GM19240 (cell line): ENCODE measurements around the gene MAPK10.
"Not testable (repeated sequence)": the region's sequence is repeated elsewhere in the genome, so short reads cannot be mapped to it uniquely, and the experiment has no call there.

Experiments used
- DNase-seq: peaks from one replicate; pipeline ENCODE4 v3.0.0; 2011; ENCODE audit warnings: low spot score; ENCODE audit not compliant: insufficient read length

The MAPK10 gene

GRCh38 chr4:85993641-85994040 is 366.2 kb downstream of the MAPK10 start:
- DNase-seq: no peak

DNA sequence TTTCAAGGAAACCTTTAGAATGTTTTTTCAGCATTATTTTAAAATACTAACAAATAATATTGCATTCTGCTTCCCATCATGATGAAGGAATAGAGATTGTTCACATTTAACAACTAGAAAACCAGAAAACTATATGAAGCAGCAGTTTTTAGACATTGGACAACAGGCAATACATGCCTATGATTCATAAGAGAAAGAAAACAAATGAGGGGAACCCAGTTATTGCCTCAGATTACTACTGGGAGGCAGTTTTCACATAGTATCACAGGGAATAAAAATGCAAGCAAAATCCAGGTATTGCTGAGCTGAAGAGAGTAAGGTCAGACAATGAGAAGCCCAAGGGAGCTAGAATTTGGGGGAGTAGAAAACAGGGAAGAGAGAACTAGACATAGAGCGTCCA is 373.6 kb downstream of the MAPK10 start:
- DNase-seq: no peak

GRCh38 chr4:85979276-85979675 is 380.6 kb downstream of the MAPK10 start:
- no peak for DNase-seq

GRCh38 chr4:85970535-85970934 is 389.3 kb downstream of the MAPK10 start:
- no peak for DNase-seq

DNA sequence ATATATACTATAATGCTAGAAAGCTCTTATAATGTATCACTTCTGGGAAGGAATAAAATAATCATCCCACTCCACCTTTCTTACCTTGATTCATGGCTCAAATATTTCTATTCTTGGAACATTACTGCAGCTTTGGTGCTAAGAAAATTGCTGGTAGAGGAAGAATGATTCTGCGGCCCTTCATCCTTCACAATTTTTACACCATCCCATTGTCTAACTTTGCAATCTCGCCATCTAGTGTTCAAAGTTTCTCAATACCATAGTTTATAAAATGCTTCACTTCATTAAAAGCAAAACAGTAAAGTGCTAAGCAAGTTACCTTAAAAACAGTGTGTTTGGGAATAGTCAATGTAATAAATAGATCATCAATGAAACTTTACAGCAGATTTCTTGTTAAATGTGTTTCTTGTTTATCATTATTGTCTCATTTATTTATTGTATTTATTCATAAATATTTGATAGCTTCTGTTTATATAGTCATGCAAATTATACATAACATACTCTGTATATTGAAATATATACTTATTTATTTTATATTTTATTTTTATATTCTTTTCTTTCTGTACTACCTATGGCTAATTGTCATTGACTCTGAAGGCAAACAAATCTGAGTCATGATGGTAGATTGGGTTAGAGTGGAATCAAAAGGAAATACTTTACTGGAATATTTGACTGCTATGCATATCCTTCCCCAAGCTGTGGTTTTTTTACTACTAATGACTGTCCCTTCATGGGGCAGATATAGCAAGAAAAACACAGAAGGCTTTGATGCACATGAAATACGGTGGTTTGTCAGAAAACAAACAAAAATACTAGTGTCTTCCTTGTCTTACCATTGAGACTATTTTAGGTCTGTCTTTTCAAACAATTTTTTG is 390.7 kb downstream of the MAPK10 start:
- no peak for DNase-seq

- DNase-seq: no peak
Observed at GRCh38 chr4:85967872-85968271, 392.0 kb downstream of the MAPK10 start.

GRCh38 chr4:85966373-85966772 is 393.5 kb downstream of the MAPK10 start:
- DNase-seq: no peak

DNA sequence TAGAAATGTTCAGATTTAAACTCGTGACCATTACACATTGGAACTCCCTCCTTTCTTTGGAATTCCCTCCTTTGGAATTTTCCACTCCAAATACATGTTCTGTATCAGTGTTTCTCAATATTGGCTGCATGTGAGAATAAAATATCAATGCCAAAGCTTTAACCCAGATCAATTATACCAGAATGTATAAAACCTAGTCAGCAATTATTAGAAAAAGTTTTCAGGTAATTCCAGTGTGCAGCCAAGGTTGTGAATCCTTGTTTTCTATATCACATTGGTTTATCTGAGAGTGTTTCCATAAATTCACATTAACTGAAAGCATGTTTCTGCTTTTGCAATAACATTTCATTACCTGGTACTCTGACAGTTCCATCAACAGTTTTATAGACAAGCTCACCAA is 394.3 kb downstream of the MAPK10 start:
- no peak for DNase-seq

DNA sequence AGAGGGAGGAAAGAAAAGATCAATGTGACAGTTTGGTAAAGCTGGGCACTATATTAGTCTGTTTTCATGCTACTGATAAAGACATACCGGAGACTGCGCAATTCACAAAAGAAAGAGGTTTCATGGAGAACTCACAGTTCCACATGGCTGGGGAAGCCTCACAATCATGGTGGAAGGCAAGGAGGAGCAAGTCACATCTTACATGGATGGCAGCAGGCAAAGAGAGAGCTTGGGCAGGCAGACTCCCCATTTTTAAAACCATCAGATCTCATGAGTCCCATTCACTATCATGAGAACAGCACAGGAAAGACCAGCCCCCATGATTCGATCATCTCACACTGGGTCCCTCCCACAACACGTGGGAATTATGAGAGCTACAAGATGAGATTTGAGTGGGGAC is 394.8 kb downstream of the MAPK10 start:
- not testable (repeated sequence) for DNase-seq

GRCh38 chr4:85964298-85964697 is 395.6 kb downstream of the MAPK10 start:
- no peak for DNase-seq

DNA sequence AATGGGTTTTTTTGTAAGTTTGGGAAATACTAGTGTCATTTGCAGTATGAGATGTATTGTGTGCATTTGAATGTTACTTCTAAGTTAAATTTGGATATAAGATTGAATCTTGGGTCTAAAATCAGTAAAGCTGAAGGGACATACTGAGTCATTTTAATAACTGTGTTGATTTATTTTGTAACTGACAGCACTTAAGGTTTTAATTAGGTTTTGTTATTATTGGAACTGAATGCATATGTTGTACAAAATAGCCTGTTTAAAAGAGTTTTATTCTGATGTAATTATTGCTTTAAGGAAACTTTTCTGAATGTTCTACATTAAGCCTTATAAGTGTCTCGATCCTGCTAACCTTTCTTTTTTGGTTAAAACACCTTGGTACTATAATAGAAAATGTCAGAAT is 396.6 kb downstream of the MAPK10 start:
- no peak for DNase-seq

GRCh38 chr4:85961887-85962286 is 398.0 kb downstream of the MAPK10 start:
- DNase-seq: no peak

DNA sequence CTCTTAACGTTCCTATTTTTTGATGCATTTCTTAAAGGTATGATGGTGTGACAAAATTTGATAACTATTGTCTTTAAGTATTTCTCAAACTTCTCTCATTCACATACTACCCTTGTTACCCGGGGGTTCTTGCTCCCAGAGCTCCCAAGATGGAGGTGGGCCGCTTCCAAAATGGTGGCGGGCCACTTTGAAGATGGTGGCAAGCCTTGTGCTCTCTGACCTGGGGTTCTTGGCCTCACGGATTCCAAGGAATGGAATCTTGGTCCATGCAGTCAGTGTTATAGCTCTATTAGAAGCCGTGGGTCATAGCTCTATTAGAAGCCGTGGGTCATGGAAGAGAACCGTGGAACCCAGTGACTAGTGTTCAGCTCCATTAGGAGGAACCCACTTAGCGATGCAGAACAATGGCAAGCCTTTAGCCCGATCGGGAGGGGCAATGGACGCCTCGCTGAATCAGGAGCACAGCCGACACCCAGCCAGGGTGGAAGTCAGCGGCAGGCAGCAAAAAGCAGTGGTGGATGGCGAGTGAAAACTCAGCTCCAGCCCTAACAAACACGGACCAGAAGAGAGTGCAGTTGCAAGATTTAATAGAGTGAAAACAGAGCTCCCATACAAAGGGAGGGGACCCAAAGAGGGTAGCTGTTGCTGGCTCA is 403.4 kb downstream of the MAPK10 start:
- no peak for DNase-seq

DNA sequence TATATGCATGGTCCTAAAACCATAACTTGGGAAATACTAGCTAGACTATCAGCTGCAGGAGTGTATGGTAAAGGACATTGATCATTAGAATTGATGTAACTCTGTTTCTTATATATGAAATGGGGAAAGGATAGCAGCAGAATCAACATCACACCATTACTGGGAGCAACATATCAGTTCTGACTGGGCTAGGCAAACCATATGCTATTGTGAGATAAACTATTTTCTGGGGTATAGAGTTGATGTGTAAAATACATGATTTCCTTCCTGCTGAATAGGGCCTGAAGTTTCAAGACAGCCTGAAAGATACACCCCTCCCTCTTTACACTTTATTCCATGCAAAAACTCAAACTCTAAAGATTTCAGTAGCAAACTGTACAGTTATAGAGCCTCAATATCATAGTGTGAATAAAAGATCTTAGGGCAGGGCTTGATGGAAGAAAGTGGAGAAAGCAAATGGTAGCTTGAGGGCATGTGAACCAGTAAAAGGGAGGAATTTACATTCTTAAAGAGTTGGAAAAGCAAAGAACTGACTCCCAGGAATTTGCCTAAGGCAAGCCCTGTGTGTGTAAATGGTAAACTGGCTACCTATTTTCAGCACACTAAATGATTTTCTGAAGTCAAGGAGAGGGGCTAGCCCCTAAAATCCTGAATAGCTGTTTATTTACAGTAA is 404.1 kb downstream of the MAPK10 start:
- DNase-seq: no peak

GRCh38 chr4:85953651-85954018 is 406.2 kb downstream of the MAPK10 start:
- DNase-seq: no peak

GRCh38 chr4:85952972-85953650 is 406.7 kb downstream of the MAPK10 start:
- no peak for DNase-seq

DNA sequence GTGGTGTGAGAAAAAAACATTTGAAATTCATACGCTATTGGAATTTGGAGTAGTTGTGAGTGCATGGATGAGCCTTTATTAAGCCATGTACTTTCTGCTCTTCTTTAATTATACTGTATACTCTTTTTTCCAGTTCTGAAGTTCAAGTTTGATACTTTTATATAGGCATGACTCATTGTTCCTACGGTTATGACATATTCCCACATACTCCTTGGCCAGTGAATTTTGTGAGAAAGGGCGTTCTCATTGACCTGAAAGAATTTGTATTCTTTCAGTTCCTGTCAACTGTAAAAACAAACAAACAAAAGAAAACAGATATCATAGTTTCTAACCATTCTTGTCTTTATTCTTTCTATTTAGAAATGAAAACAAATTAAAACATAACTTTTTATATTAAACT is 407.3 kb downstream of the MAPK10 start:
- no peak for DNase-seq

DNA sequence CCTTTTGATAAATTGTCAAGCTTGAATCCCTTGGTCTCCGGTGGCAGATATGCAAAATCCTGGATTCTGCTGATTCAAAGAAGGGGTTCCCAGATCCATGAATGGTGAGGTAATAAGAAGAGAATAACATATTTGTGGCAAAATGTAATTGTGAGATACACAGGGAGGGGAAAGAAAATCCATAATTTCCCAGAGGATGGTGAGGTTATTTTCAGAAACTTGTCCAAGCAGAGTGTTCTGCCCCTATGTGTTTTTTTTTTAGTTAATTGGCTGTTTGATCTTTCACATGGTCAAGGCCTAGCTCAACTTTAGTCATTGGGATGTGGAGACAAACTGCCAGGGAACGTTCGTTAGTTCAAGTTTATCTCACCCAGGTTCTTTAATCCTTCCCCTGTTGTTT is 408.8 kb downstream of the MAPK10 start:
- DNase-seq: no peak

DNA sequence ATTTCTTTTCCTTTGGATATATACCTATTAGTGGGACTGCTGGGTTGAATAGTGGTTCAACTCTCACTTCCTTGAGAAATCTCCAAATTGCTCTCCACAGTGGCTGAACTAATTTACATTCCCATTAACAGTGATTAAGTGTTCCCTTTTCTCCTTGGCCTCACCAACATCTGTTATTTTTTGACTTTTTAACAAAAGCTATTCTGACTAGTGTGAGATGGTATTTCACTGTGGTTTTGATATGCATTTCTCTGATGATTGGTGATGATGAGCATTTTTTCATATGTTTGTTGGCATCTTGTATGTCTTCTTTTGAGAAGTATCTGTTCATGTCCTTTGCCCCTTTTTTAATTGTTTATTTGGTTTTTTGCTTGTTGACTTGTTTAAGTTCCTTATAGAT is 413.0 kb downstream of the MAPK10 start:
- no peak for DNase-seq

- DNase-seq: no peak
Observed at GRCh38 chr4:85942107-85942506, 417.7 kb downstream of the MAPK10 start.

DNA sequence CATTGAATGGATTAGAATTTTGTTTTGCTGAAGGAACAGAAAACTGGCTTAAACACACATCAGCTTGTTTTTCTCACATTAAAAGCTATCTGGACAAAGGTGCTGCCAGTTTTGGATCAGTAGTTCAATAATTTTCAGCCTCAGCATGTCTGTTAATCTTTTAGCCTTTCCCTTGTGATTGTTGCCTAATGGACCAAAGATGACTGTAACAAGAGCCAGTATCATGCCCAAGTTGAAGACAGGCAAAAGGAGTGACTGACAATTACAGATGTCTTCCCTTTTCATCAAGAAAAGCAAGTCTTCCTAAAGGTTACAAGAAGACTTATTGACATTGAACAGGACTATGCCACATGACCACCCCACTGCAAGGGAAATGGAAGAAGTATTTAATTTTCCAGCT is 419.7 kb downstream of the MAPK10 start:
- no peak for DNase-seq
